Osteoblast (primary cell): ENCODE data around the gene RIN3. TPM values are rescaled to one million over a fixed set of nuclear protein-coding genes. Genes with fewer than 3 reads are reported as not detected.

ENCODE experiments used
- DNase-seq: peaks from one replicate; pipeline ENCODE4 v3.0.0; 2011; ENCODE audit warnings: low spot score, mixed read lengths; ENCODE audit not compliant: insufficient read length; ENCODE audit errors: missing footprints
- H2AFZ ChIP-seq: 2 replicates; pipeline ENCODE4 v1.6.0; 2011; ENCODE audit warnings: mild to moderate bottlenecking, low read length
- H3K27ac ChIP-seq: 2 replicates; pipeline ENCODE4 v1.5.1; 2011; ENCODE audit warnings: mild to moderate bottlenecking, low read depth, low read length, moderate library complexity
- H3K27me3 ChIP-seq: 2 replicates; pipeline ENCODE4 v1.6.0; 2012; ENCODE audit warnings: mild to moderate bottlenecking, control low read depth, inconsistent platforms, low read length, moderate library complexity; ENCODE audit not compliant: insufficient read depth
- H3K36me3 ChIP-seq: 2 replicates; pipeline ENCODE4 v1.5.1; 2011; ENCODE audit warnings: mild to moderate bottlenecking, low read length, control low read depth, moderate library complexity; ENCODE audit not compliant: insufficient read depth
- H3K4me1 ChIP-seq: 2 replicates; pipeline ENCODE4 v1.5.1; 2011; ENCODE audit warnings: mild to moderate bottlenecking, low read length, control low read depth, moderate library complexity; ENCODE audit not compliant: insufficient read depth
- H3K4me2 ChIP-seq: 2 replicates; pipeline ENCODE4 v1.6.0; 2011; ENCODE audit warnings: mild to moderate bottlenecking, low read length; ENCODE audit not compliant: insufficient read depth
- H3K4me3 ChIP-seq: fragments of 200-600 bp; sonication (generic); 3 replicates; pipeline ENCODE4 v1.5.1; 2012; ENCODE audit warnings: mild to moderate bottlenecking, low read length, inconsistent platforms; ENCODE audit not compliant: insufficient read depth
- H3K79me2 ChIP-seq: 2 replicates; pipeline ENCODE4 v1.6.0; 2012; ENCODE audit warnings: mild to moderate bottlenecking, low read length, control low read depth, inconsistent platforms; ENCODE audit not compliant: insufficient read depth
- H3K9me3 ChIP-seq: 2 replicates; pipeline ENCODE4 v1.5.1; 2011; ENCODE audit warnings: low read depth, low read length, control low read depth
- H4K20me1 ChIP-seq: 2 replicates; pipeline ENCODE4 v1.6.0; 2012; ENCODE audit warnings: mild to moderate bottlenecking, low read length, control low read depth; ENCODE audit not compliant: insufficient read depth
- CTCF ChIP-seq: IDR thresholded peaks from 2 replicates; pipeline ENCODE4 v1.5.1; 2011; ENCODE audit warnings: mild to moderate bottlenecking, low read depth, low read length, moderate library complexity; ENCODE audit errors: extremely low read depth
- total RNA-seq: library from RNA; depleted of rRNA; stranded (reverse); fragments of >200 nt; gene quantifications from 2 replicates; pipeline ENCODE4 v1.2.3, GENCODE V29; 2012

Gene RIN3
- total RNA-seq, 1 donor: 7.6 TPM

GRCh38 chr14:92656306-92657081 is 142.9 kb downstream of the RIN3 start:
- no peaks in the 10 kb centered on the region for H3K4me1 ChIP-seq
- H3K27ac ChIP-seq: no peak overlapping the region
- H4K20me1 ChIP-seq: no peaks in the 10 kb centered on the region
- no peaks in the 10 kb centered on the region for H3K9me3 ChIP-seq
- H3K4me2 ChIP-seq: no peak overlapping the region
- peak; percentile 24 for TF ChIP-seq CTCF
- DNase-seq: no peak
- no peak overlapping the region for H2AFZ ChIP-seq
- H3K27me3 ChIP-seq: no peaks in the 10 kb centered on the region
- peaks cover 16% of the 10 kb centered on the region for H3K36me3 ChIP-seq
- no peak overlapping the region for H3K4me3 ChIP-seq
- H3K79me2 ChIP-seq: no peaks in the 10 kb centered on the region

GRCh38 chr14:92657457-92658142 is 144.0 kb downstream of the RIN3 start:
- TF ChIP-seq CTCF: no peak
- no peaks in the 10 kb centered on the region for H3K4me1 ChIP-seq
- no peak overlapping the region for H3K4me2 ChIP-seq
- H3K4me3 ChIP-seq: no peak overlapping the region
- H3K36me3 ChIP-seq: peaks cover 16% of the 10 kb centered on the region
- H4K20me1 ChIP-seq: no peaks in the 10 kb centered on the region
- H3K27me3 ChIP-seq: no peaks in the 10 kb centered on the region
- no peak for DNase-seq
- no peaks in the 10 kb centered on the region for H3K9me3 ChIP-seq
- H3K27ac ChIP-seq: no peak overlapping the region
- H2AFZ ChIP-seq: no peak overlapping the region
- no peaks in the 10 kb centered on the region for H3K79me2 ChIP-seq

- Histone ChIP-seq H3K36me3 (peaks cover 16% of the 10 kb centered on the region), H3K4me3 (no peak overlapping the region), H3K79me2 (no peaks in the 10 kb centered on the region), H3K27ac (no peak overlapping the region), H2AFZ (no peak overlapping the region), H3K4me2 (no peak overlapping the region), H3K9me3 (no peaks in the 10 kb centered on the region), H3K27me3 (no peaks in the 10 kb centered on the region), H3K4me1 (no peaks in the 10 kb centered on the region), H4K20me1 (no peaks in the 10 kb centered on the region)
- DNase-seq: no peak
- TF ChIP-seq CTCF: no peak
These were observed 144.6 kb downstream of the RIN3 start for GRCh38 chr14:92658160-92658559.

GRCh38 chr14:92658684-92659083 is 145.1 kb downstream of the RIN3 start:
- no peak overlapping the region for H3K4me3 ChIP-seq
- H3K27me3 ChIP-seq: no peaks in the 10 kb centered on the region
- H3K79me2 ChIP-seq: no peaks in the 10 kb centered on the region
- no peaks in the 10 kb centered on the region for H3K4me1 ChIP-seq
- H3K36me3 ChIP-seq: peaks cover 16% of the 10 kb centered on the region
- no peaks in the 10 kb centered on the region for H3K9me3 ChIP-seq
- no peak overlapping the region for H3K27ac ChIP-seq
- no peak for DNase-seq
- H4K20me1 ChIP-seq: no peaks in the 10 kb centered on the region
- H2AFZ ChIP-seq: no peak overlapping the region
- no peak overlapping the region for H3K4me2 ChIP-seq
- TF ChIP-seq CTCF: no peak
